Stimulated activated CD4-positive, alpha-beta T cell treated with anti-CD3 and anti-CD28 coated beads, TNF-alpha, amount 100 ng/mL, for 24 hours (primary cell): Measurements from ENCODE around the gene BBS12.

Experiments
- DNase-seq, 3 experiments: peaks; one replicate each; pipeline ENCODE4 v3.0.0-alpha.2; 2020; ENCODE audit warnings: low read depth in 3 of 3

BBS12 gene

DNA sequence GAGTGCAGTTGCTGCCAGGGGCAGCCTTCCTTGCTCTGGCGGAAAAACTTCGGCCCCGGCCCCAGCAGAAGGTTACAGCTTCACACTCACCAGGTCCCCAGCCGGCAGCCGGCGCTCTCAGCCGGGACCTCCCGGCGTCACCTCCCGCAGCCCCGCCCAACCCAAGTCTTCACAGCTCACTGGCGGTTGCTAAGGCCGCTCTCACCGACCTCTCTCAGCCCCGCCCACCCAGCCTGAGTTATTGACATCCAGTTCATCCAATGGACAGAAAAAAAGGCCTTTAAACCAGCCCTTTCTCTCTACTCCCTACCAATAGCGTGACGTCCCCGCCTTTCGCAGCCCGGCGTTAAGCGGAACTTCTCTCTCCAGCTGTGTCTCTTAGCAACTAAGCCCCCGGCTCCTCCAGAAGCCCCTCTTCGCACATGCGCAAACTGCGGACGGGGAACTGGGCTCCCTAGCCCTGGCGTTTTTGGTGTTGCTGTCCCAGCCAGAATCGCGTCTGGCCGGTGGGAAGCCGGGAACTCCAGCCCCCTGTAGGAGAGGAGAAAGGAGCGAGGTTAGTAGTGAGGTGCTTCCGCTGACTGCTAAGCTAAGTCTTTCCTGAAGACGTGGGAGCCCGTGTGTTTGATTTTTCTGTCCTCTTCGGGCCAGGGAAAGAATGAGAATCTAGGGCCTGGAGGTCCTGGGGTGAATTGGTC is at the start of gene BBS12:
Gene BBS12 (plus strand): TSS at position 376 of the 698 bp plus-strand sequence. CDS start 9,189 bp downstream, outside the sequence.
- DNase-seq: peak; percentile 97 to 99 (median 99)

DNA sequence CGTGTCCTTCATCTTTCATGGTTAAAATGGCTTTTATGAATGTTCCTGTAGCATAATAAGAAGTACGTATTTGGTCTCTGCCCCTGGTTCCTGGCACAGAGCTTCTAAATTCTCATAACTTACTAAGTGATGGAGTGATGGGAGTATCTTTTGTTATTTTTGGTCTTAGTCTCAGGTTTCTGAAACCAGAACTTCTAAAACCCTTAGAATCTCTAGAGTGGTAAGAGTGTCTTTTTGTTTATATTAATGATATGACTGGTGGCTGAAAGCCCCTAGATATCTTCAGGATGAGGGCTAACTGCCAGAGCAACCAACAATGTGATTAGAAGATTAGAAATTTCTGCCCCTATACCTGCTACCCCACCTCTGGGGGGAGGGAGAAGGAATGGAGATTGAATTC is 45.8 kb upstream of the BBS12 start:
- no peak for DNase-seq

- no peak for DNase-seq
Measured at GRCh38 chr4:122687531-122688061, 44.9 kb upstream of the BBS12 start.

GRCh38 chr4:122688529-122689140 is 43.9 kb upstream of the BBS12 start:
- no peak for DNase-seq

DNA sequence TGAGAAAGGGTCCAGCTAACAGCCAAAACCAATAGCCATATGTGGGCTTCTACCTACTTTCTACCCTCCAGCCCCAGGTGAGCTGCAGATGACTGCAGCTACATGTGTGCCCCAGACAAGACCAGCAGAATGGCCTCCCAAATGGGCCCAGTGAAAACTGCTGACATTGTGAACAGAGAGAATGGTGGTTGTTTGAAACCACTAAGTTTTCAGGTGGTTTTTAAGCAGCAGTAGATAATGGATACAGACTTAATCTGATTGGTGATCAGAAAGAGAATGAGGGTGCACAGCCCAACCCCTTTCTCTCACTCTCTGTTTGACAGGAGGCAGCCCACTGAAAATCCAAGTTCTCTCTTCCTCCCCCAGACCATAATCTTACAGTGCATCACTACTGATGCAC is 42.5 kb upstream of the BBS12 start:
- DNase-seq: peak in 1 of 3 experiments; percentile 24

DNA sequence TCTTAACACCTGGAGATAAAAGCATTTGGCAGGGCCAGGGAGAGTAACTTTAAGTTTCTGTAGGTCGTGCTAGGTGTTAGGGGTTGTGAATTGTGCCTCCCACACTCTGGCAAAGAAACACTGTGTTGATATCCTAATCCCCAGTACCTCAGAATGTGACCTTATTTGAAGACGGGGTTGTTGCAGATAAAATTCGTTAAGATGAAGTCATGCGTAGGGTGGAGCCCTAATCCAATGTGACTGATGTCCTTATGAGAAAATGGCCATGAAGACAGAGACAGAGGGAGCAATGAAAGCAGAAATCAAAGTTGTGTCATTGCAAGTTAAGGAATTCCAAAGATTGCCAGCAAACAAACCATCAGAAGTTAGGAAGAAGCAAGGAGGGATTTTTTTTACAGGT is 40.5 kb upstream of the BBS12 start:
- DNase-seq: no peak

- no peak for DNase-seq
Measured at GRCh38 chr4:122692641-122693520, 39.6 kb upstream of the BBS12 start.

DNA sequence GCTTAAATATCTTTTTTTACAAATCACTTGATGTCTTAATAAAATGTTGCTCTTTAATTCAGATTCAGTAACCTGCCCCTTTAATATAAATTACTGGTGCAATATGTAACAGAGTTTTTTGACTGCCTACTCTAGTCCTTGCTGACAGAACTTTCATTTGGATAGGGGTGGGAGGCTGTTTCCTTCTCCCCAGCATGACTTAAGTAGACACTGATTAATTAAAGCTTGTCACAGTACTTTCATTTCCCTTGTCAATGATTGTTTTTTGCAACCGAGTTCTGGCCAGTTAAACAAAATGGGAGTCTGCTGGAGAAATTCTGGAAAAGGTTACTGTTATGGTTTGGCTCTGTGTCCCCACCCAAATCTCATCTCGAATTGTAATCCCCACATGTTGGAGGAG is 37.3 kb upstream of the BBS12 start:
- DNase-seq: no peak

DNA sequence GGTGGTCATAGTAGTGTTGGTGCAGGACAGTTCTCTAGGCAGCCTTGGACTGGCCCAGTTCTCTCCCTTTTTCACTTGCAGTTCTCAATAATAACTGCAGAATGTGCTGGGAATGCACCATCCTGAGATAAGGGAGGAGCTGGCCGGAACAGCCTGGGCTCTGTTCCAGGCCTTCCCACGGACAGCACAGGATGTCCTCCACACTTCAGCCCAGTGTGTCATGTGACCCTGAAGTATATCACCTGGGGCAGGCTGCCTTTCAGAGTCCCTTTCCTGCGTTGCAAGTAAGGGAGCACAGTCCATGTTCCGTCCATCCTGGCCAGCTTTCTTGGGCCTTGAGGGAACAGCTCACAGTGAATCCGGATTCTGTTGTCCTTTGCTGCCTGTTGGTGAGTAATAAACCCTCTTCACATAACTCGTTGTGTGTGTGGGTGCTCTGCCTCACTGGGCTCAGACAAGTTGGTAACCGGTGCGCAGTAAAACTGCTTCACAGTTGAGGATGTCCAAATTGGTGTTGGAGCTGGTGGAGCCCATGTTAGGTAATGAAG is 32.3 kb upstream of the BBS12 start:
- DNase-seq: no peak

GRCh38 chr4:122701061-122701460 is 31.4 kb upstream of the BBS12 start:
- no peak for DNase-seq

DNA sequence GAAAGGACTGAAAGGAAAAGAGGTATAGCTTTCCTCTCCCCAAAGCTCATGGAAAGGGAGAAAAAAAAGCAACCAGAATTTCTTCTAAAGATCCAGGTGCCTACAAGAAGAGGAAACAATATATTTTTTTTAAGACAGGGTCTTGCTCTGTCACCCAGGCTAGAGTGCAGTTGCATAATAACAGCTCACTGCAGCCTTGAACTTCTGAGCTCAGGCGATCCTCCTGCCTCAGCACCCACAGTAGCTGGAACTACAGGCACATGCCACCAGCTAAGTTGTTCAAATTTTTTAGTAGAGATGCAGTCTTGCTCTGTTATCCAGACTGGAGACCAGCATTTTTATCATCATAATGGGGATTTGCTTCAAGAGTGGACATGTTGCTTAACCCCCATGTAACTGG is 30.5 kb upstream of the BBS12 start:
- DNase-seq: no peak

- no peak for DNase-seq
Measured at GRCh38 chr4:122702939-122703338, 29.6 kb upstream of the BBS12 start.

DNA sequence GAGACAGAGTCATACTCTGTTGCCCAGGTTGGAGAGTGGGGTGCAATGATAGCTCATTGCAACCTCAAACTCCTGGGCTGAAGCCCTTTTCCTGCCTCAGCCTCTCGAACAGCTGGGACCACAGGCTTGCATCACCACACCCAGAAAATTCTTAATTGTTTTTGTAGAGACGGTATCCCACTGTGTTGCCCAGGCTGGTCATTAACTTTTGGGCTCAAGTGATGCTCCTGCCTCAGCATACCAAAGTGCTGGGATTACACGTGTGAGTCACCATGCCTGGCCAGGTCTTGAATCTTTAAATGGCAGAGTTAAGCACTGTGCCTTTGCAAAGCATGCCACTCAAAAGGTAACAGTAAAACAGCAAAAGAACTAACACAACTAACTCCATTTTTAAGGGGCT is 28.6 kb upstream of the BBS12 start:
- no peak for DNase-seq

DNA sequence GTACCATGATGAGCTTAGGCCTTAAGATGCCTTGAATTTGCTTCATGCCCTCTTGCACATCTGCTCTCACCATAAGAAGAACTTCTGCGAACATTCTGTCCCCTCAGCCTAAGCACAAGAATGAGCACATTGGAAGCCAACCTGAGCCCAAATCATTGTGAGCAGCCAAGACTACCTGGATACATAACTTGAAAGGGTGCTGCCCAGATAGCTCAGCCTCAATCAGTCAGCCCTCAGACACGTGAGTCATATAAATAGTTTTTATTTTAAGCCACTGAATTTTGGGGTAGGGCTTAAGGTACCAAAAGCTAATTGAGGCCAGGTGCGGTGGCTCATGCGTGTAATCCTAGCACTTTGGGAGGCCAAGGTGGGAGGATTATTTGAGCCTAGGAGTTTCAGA is 27.5 kb upstream of the BBS12 start:
- DNase-seq: peak in 1 of 3 experiments; percentile 11

- DNase-seq: no peak
Measured at GRCh38 chr4:122705547-122706117, 26.9 kb upstream of the BBS12 start.

DNA sequence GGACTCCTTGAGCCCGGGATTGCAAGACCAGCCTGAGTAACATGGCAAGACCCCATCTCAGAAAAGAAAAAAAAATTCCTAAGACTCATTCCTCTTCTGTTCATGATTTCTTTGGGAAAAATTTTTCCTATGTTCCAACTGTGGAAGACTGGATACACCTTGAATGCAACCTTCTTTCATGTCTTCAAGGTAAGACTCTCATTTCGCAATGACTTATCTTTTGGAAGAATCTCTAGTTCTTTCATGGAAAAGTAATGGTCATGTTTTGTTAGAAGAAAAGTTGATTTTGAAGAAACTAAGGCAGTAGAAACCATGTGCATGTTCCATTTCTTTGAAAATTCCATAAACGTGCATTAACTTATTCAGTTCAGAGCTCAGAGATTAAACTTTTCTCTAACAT is 26.0 kb upstream of the BBS12 start:
- DNase-seq: no peak

DNA sequence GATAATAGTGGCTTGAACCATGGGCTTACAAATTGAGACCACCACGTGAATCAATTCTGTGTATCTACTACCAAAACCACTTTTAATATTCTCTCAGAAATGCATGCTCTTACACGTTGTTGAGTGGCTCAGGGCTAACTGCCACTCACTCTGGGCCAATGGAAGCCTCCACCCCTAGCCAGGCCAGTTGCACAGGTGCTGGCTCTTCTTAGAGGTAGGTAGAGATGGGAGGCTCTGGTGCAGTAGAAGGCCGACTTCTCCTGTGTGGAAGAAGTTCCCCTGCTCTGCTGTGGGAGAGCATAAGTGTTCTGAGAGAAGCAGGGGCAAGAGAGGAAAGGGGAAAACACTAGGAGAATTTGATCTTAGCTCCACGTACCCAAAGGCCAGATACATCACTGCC is 25.0 kb upstream of the BBS12 start:
- no peak for DNase-seq

GRCh38 chr4:122709236-122709635 is 23.3 kb upstream of the BBS12 start:
- no peak for DNase-seq

- peak in 2 of 3 experiments; percentile 35 to 40 for DNase-seq
Measured at GRCh38 chr4:122710434-122711308, 21.8 kb upstream of the BBS12 start.

- DNase-seq: no peak
Measured at GRCh38 chr4:122711919-122712318, 20.6 kb upstream of the BBS12 start.

DNA sequence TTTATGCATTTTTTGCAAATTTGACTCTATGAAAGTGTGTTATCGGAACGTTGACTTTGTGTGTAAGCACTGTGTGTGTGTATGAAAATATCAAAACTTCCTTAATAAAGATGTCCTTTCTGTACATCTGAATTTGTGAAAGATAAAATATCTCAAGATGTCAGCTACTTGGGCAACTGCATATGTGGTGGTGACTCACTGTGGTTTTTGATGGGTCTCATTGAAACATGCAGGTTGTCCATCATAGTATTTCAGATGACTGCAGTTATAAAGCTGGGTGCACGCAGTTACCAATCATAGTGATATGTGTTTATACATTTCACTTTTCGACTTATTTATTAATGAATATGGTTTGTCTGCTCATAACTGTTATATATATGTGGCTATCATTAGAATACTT is 19.7 kb upstream of the BBS12 start:
- no peak for DNase-seq
